ENCODE measurements around the gene LCT.
A peak's percentile ranks its signal among the peaks of the same experiment; 100 is the strongest.

The LCT gene

DNA sequence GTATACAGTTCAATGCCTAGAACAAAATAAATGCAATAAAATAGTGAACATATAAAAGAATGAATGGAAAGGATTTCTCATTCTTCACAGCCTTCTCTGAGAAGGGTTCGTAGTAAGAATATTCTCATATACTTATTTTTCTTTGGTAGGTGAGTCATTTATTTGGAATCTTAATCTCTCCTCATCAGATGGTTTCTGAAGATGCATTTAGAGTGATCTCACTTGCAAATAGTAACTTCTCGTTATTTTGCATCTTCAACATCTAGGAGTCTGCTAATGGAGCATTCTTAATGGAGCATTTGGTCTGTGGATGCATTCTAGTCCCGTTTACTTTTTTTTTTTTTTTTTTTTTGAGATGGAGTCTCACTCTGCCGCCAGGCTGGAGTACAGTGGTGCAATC is 91.4 kb downstream of the LCT start:
- Histone ChIP-seq H3K4me3 (ENCODE audit: low read length) (no peak overlapping the region), H3K27ac (ENCODE audit: low read length) (no peak overlapping the region), H4K20me1 (ENCODE audit: insufficient read depth, low read length) (peaks cover 46% of the 10 kb centered on the region), H3K27me3 (ENCODE audit: low read depth, low read length) (no peaks in the 10 kb centered on the region), H3K36me3 (replicated peaks; ENCODE audit: low read depth, low read length) (peaks cover 33% of the 10 kb centered on the region), H3K4me2 (ENCODE audit: low read length) (no peak overlapping the region), H3K4me1 (ENCODE audit: low read length) (peaks cover 16% of the 10 kb centered on the region), H3K9me3 (ENCODE audit: insufficient read depth, low read length) (no peaks in the 10 kb centered on the region), H3K79me2 (ENCODE audit: low read length) (peaks cover 73% of the 10 kb centered on the region), H2AFZ (ENCODE audit: low read depth, low read length) (no peak overlapping the region), H3K9ac (ENCODE audit: low read length) (no peak overlapping the region)
- no peak for TF ChIP-seq EZH2phosphoT487 (IDR thresholded peaks at IDR 0.05; ENCODE audit: low read depth)

GRCh38 chr2:135744760-135745314 is 92.1 kb downstream of the LCT start:
- Histone ChIP-seq H3K9me3 (ENCODE audit: insufficient read depth, low read length) (no peaks in the 10 kb centered on the region), H3K79me2 (ENCODE audit: low read length) (peaks cover 70% of the 10 kb centered on the region), H2AFZ (ENCODE audit: low read depth, low read length) (no peak overlapping the region), H3K4me1 (ENCODE audit: low read length) (peaks cover 16% of the 10 kb centered on the region), H3K27me3 (ENCODE audit: low read depth, low read length) (no peaks in the 10 kb centered on the region), H3K27ac (ENCODE audit: low read length) (no peak overlapping the region), H4K20me1 (ENCODE audit: insufficient read depth, low read length) (peaks cover 46% of the 10 kb centered on the region), H3K4me2 (ENCODE audit: low read length) (no peak overlapping the region), H3K4me3 (ENCODE audit: low read length) (no peak overlapping the region), H3K36me3 (replicated peaks; ENCODE audit: low read depth, low read length) (peaks cover 28% of the 10 kb centered on the region), H3K9ac (ENCODE audit: low read length) (no peak overlapping the region)
- TF ChIP-seq EZH2phosphoT487 (IDR thresholded peaks at IDR 0.05; ENCODE audit: low read depth), result no peak
- TF ChIP-seq, protein P1, sequence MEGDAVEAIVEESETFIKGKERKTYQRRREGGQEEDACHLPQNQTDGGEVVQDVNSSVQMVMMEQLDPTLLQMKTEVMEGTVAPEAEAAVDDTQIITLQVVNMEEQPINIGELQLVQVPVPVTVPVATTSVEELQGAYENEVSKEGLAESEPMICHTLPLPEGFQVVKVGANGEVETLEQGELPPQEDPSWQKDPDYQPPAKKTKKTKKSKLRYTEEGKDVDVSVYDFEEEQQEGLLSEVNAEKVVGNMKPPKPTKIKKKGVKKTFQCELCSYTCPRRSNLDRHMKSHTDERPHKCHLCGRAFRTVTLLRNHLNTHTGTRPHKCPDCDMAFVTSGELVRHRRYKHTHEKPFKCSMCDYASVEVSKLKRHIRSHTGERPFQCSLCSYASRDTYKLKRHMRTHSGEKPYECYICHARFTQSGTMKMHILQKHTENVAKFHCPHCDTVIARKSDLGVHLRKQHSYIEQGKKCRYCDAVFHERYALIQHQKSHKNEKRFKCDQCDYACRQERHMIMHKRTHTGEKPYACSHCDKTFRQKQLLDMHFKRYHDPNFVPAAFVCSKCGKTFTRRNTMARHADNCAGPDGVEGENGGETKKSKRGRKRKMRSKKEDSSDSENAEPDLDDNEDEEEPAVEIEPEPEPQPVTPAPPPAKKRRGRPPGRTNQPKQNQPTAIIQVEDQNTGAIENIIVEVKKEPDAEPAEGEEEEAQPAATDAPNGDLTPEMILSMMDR (IDR thresholded peaks at IDR 0.05; ENCODE audit: low read depth, low read length), result no peak; the same call in 1 of the 2 replicates

DNA sequence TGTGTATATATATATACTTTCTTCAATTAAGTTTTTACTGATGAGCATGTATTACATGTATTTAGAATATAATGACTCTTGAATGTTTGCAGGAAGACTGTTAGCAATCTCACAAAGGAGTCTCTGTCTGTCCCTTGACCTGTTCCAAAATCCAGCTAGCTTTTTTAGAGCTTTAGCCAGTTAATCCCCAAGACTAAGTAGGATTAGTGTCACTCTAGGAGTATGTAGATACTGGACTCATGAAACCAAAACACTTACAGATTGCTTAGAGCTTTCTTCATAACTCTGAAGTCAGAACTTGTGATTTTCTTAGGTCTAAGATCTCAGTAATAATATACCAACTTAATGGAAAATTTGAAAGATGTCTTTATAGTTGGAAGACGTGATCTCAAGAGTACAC is 93.1 kb downstream of the LCT start:
- Histone ChIP-seq H3K9ac (ENCODE audit: low read length) (no peak overlapping the region), H3K27ac (ENCODE audit: low read length) (no peak overlapping the region), H4K20me1 (ENCODE audit: insufficient read depth, low read length) (peaks cover 46% of the 10 kb centered on the region)

DNA sequence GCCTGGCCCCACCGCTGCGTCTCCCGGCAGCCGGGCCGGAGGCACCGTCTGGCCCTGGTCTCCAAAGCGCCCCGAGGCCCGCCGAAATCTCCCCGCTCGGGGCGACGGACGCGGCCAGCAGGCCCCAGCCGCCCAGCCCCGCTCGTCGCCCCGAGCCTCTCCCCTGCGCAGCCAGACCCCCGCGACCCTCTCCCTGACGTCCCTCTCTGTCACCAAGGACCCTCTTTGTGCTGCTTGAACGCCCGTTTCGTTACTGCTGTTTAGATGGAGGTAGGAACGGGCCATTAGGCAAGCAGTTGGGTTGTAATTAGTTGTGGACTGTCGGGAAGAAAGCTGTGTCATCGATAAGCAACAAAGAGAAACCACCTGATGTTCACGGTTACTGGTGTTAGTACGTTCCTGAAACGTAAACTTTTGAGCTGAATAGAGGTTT is 94.6 kb downstream of the LCT start:
- H3K27ac ChIP-seq (ENCODE audit: low read length), result peak overlapping the region; percentile 83
- H3K9ac ChIP-seq (ENCODE audit: low read length), result peak overlapping the region; percentile 93
- peaks cover 16% of the 10 kb centered on the region for H3K4me1 ChIP-seq (ENCODE audit: low read length)
- peaks cover 42% of the 10 kb centered on the region for H4K20me1 ChIP-seq (ENCODE audit: insufficient read depth, low read length)
- peaks cover 18% of the 10 kb centered on the region for H3K36me3 ChIP-seq (replicated peaks; ENCODE audit: low read depth, low read length)
- TF ChIP-seq EZH2phosphoT487 (IDR thresholded peaks at IDR 0.05; ENCODE audit: low read depth), result no peak
- TF ChIP-seq, protein P1 (IDR thresholded peaks at IDR 0.05; ENCODE audit: low read depth, low read length), result no peak
- no peaks in the 10 kb centered on the region for H3K27me3 ChIP-seq (ENCODE audit: low read depth, low read length)
- H3K79me2 ChIP-seq (ENCODE audit: low read length), result peaks cover 56% of the 10 kb centered on the region
- peak overlapping the region; percentile 96 for H3K4me2 ChIP-seq (ENCODE audit: low read length)
- peak overlapping the region; percentile 26; the same call in 1 of the 2 replicates for H2AFZ ChIP-seq (ENCODE audit: low read depth, low read length)
- no peaks in the 10 kb centered on the region for H3K9me3 ChIP-seq (ENCODE audit: insufficient read depth, low read length)
- H3K4me3 ChIP-seq (ENCODE audit: low read length), result peak overlapping the region; percentile 85

More for the DNA sequence above, 93.1 kb downstream of the LCT start:
- Histone ChIP-seq H3K4me3 (ENCODE audit: low read length) (peak overlapping the region; percentile 85), H2AFZ (ENCODE audit: low read depth, low read length) (no peak overlapping the region), H3K9me3 (ENCODE audit: insufficient read depth, low read length) (no peaks in the 10 kb centered on the region), H3K4me1 (ENCODE audit: low read length) (peaks cover 16% of the 10 kb centered on the region), H3K36me3 (replicated peaks; ENCODE audit: low read depth, low read length) (peaks cover 23% of the 10 kb centered on the region), H3K4me2 (ENCODE audit: low read length) (peak overlapping the region; percentile 96), H3K27me3 (ENCODE audit: low read depth, low read length) (no peaks in the 10 kb centered on the region), H3K79me2 (ENCODE audit: low read length) (peaks cover 64% of the 10 kb centered on the region)
- no peak for TF ChIP-seq EZH2phosphoT487 (IDR thresholded peaks at IDR 0.05; ENCODE audit: low read depth)
- TF ChIP-seq, protein P1 (IDR thresholded peaks at IDR 0.05; ENCODE audit: low read depth, low read length), result no peak
